NCI-H1436 (cell line): ENCODE results near the gene EYA2.

ENCODE experiments used
- DNase-seq: peaks from one replicate; lab custom pipeline; 2025; lab: John Stamatoyannopoulos, UW

EYA2 gene

GRCh38 chr20:47141941-47142773 lies 247.5 kb downstream of the EYA2 start:
- DNase-seq, result no peak

GRCh38 chr20:47142774-47143170 lies 248.1 kb downstream of the EYA2 start:
- no peak for DNase-seq

GRCh38 chr20:47143657-47144056 lies 249.0 kb downstream of the EYA2 start:
- DNase-seq, result no peak

GRCh38 chr20:47144463-47144862 lies 249.8 kb downstream of the EYA2 start:
- DNase-seq, result no peak

GRCh38 chr20:47146686-47147085 lies 252.0 kb downstream of the EYA2 start:
- no peak for DNase-seq

GRCh38 chr20:47148059-47148458 lies 253.4 kb downstream of the EYA2 start:
- no peak for DNase-seq

GRCh38 chr20:47149939-47150338 lies 255.3 kb downstream of the EYA2 start:
- no peak for DNase-seq

- DNase-seq, result no peak
Observed at GRCh38 chr20:47150403-47151152, 255.9 kb downstream of the EYA2 start.

GRCh38 chr20:47152068-47152467 lies 257.4 kb downstream of the EYA2 start:
- no peak for DNase-seq

GRCh38 chr20:47154089-47154488 lies 259.4 kb downstream of the EYA2 start:
- no peak for DNase-seq

- no peak for DNase-seq
Observed at GRCh38 chr20:47156301-47157137, 261.9 kb downstream of the EYA2 start.

- DNase-seq, result no peak
Observed at GRCh38 chr20:47159166-47159565, 264.5 kb downstream of the EYA2 start.

- no peak for DNase-seq
Observed at GRCh38 chr20:47160240-47160639, 265.6 kb downstream of the EYA2 start.

GRCh38 chr20:47160992-47161391 lies 266.3 kb downstream of the EYA2 start:
- no peak for DNase-seq

GRCh38 chr20:47161411-47161810 lies 266.8 kb downstream of the EYA2 start:
- no peak for DNase-seq

- no peak for DNase-seq
Observed at GRCh38 chr20:47164140-47164539, 269.5 kb downstream of the EYA2 start.

- DNase-seq, result no peak
Observed at GRCh38 chr20:47165376-47165865, 270.8 kb downstream of the EYA2 start.

GRCh38 chr20:47167846-47168245 lies 273.2 kb downstream of the EYA2 start:
- no peak for DNase-seq

- no peak for DNase-seq
Observed at GRCh38 chr20:47172579-47172978, 277.9 kb downstream of the EYA2 start.

GRCh38 chr20:47173596-47174216 lies 279.1 kb downstream of the EYA2 start:
- no peak for DNase-seq

- DNase-seq, result no peak
Observed at GRCh38 chr20:47174456-47175243, 280.0 kb downstream of the EYA2 start.
